GM23248 (cell line): ENCODE data around the gene LRP1. TPM values are rescaled to one million over a fixed set of nuclear protein-coding genes. Genes with fewer than 3 reads are reported as not detected.

Experiments
- DNase-seq: peaks from one replicate; pipeline ENCODE4 v3.0.0-alpha.2; 2015
- H2AFZ ChIP-seq: fragments of 200-600 bp; sonication (generic); 2 replicates; pipeline ENCODE4 v1.6.1; 2016; ENCODE audit warnings: antibody characterized with exemption
- H3F3A ChIP-seq: fragments of 200-600 bp; sonication (generic); 2 replicates; pipeline ENCODE4 v1.6.1; 2016; ENCODE audit warnings: mild to moderate bottlenecking, antibody characterized with exemption, mixed run types; ENCODE audit not compliant: insufficient read depth
- H3K27ac ChIP-seq: fragments of 200-600 bp; sonication (generic); 2 replicates; pipeline ENCODE4 v1.5.1; 2016; ENCODE audit warnings: mild to moderate bottlenecking
- H3K27me3 ChIP-seq: fragments of 200-600 bp; sonication (generic); replicated peaks from 2 replicates; pipeline ENCODE4 v1.6.1; 2016; ENCODE audit warnings: mild to moderate bottlenecking; ENCODE audit not compliant: insufficient read depth
- H3K36me3 ChIP-seq: fragments of 200-600 bp; sonication (generic); 2 replicates; pipeline ENCODE4 v1.6.1; 2016; ENCODE audit warnings: low read depth, mild to moderate bottlenecking
- H3K4me1 ChIP-seq: fragments of 200-600 bp; sonication (generic); 2 replicates; pipeline ENCODE4 v1.6.1; 2016; ENCODE audit warnings: mild to moderate bottlenecking; ENCODE audit not compliant: insufficient read depth
- H3K4me2 ChIP-seq: fragments of 200-600 bp; sonication (generic); one replicate; pipeline ENCODE4 v1.6.1; 2016; ENCODE audit warnings: mild to moderate bottlenecking; ENCODE audit not compliant: unreplicated experiment
- H3K4me3 ChIP-seq: fragments of 200-600 bp; sonication (generic); 2 replicates; pipeline ENCODE4 v1.5.1; 2016; ENCODE audit warnings: mild to moderate bottlenecking
- H3K79me2 ChIP-seq: fragments of 200-600 bp; sonication (generic); 2 replicates; pipeline ENCODE4 v1.6.1; 2016; ENCODE audit warnings: mild to moderate bottlenecking; ENCODE audit not compliant: insufficient read depth
- H3K9ac ChIP-seq: fragments of 200-600 bp; sonication (generic); 2 replicates; pipeline ENCODE4 v1.6.1; 2016; ENCODE audit warnings: mild to moderate bottlenecking
- H3K9me2 ChIP-seq: fragments of 200-600 bp; sonication (generic); 2 replicates; pipeline ENCODE4 v1.6.1; 2016; ENCODE audit warnings: mixed run types, mild to moderate bottlenecking, moderate library complexity; ENCODE audit not compliant: insufficient read depth
- H3K9me3 ChIP-seq: fragments of 200-600 bp; sonication (generic); one replicate; pipeline ENCODE4 v1.6.1; 2017; ENCODE audit warnings: low read depth
- H4K20me1 ChIP-seq: fragments of 200-600 bp; sonication (generic); 2 replicates; pipeline ENCODE4 v1.6.0; 2016; ENCODE audit not compliant: insufficient read depth
- EZH2 ChIP-seq: fragments of 200-600 bp; sonication (generic); IDR thresholded peaks from 2 replicates; pipeline ENCODE4 v1.6.1; 2018; ENCODE audit warnings: antibody characterized with exemption, mild to moderate bottlenecking; ENCODE audit not compliant: insufficient read depth, poor library complexity, severe bottlenecking
- EZH2phosphoT487 ChIP-seq: fragments of 200-600 bp; sonication (generic); IDR thresholded peaks from 2 replicates; pipeline ENCODE4 v1.6.1; 2018; ENCODE audit warnings: antibody characterized with exemption, moderate library complexity, mild to moderate bottlenecking, low read depth; ENCODE audit not compliant: insufficient read depth
- WGBS, 2 experiments: methylation state at CpG; one replicate each; pipeline ENCODE4 v1.1.6; 2015 to 2017; ENCODE audit warnings: low lambda C conversion rate in 2 of 2, low coverage in 1 of 2; ENCODE audit errors: missing lambda C conversion rate in 2 of 2; 5-methylcytosine and 5-hydroxymethylcytosine counted together
- in situ Hi-C: fragments of 300-500 bp; cut with MboI; formaldehyde crosslinking; loops from 2 replicates; pipeline ENCODE4 v1.15.0; 2020
- polyA plus RNA-seq: library from polyadenylated mRNA; unstranded; fragments of >200 nt; fragmentation: Nextera tagmentation; extraction: Ambion mirVana; gene quantifications from 2 replicates; pipeline ENCODE4 v1.2.1, GENCODE V29; 2016
- total RNA-seq: library from RNA; depleted of rRNA; stranded (reverse); fragments of >200 nt; shearing (Covaris generic); gene quantifications from 2 replicates; pipeline ENCODE4 v1.2.3, GENCODE V29; 2014

Gene LRP1
- total and polyA plus RNA-seq, 2 experiments from 2014 or later: 166 to 257 TPM

- H4K20me1 ChIP-seq: no peaks in the 10 kb centered on the region
- H3K79me2 ChIP-seq: peaks cover 98% of the 10 kb centered on the region
- no peaks in the 10 kb centered on the region for H3K9me3 ChIP-seq
- peaks cover 67% of the 10 kb centered on the region for H3K4me1 ChIP-seq
- H3K9ac ChIP-seq: 0 out of 2 replicates have a peak overlapping the region, but pooled peaks have one; percentile 19
- H3K4me2 ChIP-seq: no peak overlapping the region
- H3K36me3 ChIP-seq: peaks cover 69% of the 10 kb centered on the region
- H3K27me3 ChIP-seq: no peaks in the 10 kb centered on the region
- WGBS, 2 experiments: 63 to 69% methylated on average over 8 of the region's 8 CpGs
- DNase-seq: no peak
- in situ Hi-C loops: no loop called here
- no peaks in the 10 kb centered on the region for H3K9me2 ChIP-seq
- TF ChIP-seq EZH2 (no peak), EZH2phosphoT487 (no peak)
- no peak overlapping the region for H3K4me3 ChIP-seq
- no peak overlapping the region for H2AFZ ChIP-seq
- peaks cover 81% of the 10 kb centered on the region for H3F3A ChIP-seq
- H3K27ac ChIP-seq: peak overlapping the region; percentile 89
These were observed 13.0 kb downstream of the LRP1 start for GRCh38 chr12:57141249-57141648.

DNA sequence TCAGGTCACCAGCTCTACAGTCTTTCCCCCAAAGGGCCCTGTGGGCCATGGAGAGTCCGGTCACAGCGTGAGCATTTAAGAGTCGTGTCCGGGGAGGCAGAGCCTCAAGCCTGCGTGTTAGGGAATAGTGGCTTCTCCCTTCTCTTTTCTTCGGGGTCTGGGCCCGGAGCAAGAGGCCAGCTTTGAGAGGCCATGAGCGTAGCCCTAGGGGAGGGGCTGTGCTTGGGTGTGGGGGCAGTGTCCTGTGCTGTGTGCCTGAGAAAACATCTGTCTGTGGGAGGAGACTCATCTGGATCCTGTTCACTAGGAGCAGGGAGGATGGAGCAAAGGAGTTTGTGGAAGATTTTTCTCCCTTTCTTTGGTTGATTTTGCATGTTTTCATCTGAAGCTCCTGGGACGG is 13.8 kb downstream of the LRP1 start:
- Histone ChIP-seq H3F3A (peaks cover 81% of the 10 kb centered on the region), H3K4me2 (no peak overlapping the region), H3K9me2 (no peaks in the 10 kb centered on the region), H3K27me3 (no peaks in the 10 kb centered on the region), H3K9me3 (no peaks in the 10 kb centered on the region), H3K9ac (0 out of 2 replicates have a peak overlapping the region, but pooled peaks have one; percentile 19), H4K20me1 (no peaks in the 10 kb centered on the region), H3K27ac (peak overlapping the region; percentile 89), H3K4me3 (no peak overlapping the region), H3K79me2 (peaks cover 100% of the 10 kb centered on the region), H3K4me1 (peaks cover 73% of the 10 kb centered on the region), H2AFZ (no peak overlapping the region), H3K36me3 (peaks cover 76% of the 10 kb centered on the region)
- WGBS, 2 experiments: 33 to 36% methylated on average over 9 of the region's 9 CpGs
- no peak for DNase-seq
- TF ChIP-seq EZH2 (no peak), EZH2phosphoT487 (no peak)
- in situ Hi-C loops: no loop called here

DNA sequence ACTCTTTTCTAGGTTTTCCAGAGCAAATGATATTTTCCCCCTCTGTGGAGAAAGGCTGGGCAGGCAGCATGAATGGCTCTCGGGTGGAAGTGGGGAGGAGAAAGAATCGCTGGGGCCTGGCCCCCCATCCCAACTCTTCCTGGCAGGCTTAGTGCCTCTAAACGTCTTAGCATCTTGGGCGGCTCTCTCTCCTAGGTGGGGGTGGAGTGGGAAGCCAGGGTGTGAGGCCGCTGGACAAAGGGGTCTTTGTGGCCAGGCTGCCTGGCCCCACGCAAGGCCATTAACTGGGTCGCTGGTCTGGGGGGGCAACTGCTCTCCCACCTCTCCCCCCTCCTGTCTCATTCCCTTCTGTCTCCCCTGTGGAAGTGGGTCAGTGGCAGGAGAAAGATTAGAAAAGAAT is 14.4 kb downstream of the LRP1 start:
- H3K36me3 ChIP-seq: peaks cover 77% of the 10 kb centered on the region
- no peaks in the 10 kb centered on the region for H4K20me1 ChIP-seq
- no peaks in the 10 kb centered on the region for H3K9me2 ChIP-seq
- H3K27me3 ChIP-seq: no peaks in the 10 kb centered on the region
- peak overlapping the region; percentile 89 for H3K27ac ChIP-seq
- WGBS, 2 experiments: 67 to 76% methylated on average over 7 of the region's 7 CpGs
- peaks cover 81% of the 10 kb centered on the region for H3F3A ChIP-seq
- in situ Hi-C loops: no loop called here
- 0 out of 2 replicates have a peak overlapping the region, but pooled peaks have one; percentile 19 for H3K9ac ChIP-seq
- no peak overlapping the region for H2AFZ ChIP-seq
- no peak overlapping the region for H3K4me3 ChIP-seq
- no peak overlapping the region for H3K4me2 ChIP-seq
- DNase-seq: no peak
- no peaks in the 10 kb centered on the region for H3K9me3 ChIP-seq
- peaks cover 100% of the 10 kb centered on the region for H3K79me2 ChIP-seq
- TF ChIP-seq EZH2 (no peak), EZH2phosphoT487 (no peak)
- peaks cover 74% of the 10 kb centered on the region for H3K4me1 ChIP-seq

DNA sequence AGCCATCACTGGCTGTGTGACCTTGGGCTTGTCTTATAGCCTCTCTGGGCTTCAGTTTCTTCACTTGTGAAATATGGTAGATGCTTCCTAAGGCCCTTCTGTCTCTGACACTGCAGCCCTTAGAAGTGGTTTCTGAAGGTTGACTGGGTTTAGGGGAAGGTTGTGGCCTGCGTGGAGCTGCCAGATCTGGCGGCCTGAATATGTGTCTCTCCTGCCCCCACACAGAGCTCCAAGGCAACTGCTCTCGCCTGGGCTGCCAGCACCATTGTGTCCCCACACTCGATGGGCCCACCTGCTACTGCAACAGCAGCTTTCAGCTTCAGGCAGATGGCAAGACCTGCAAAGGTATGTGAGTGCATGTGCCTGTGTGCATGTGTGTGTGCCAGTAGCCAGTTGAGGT is 15.2 kb downstream of the LRP1 start:
- WGBS, 2 experiments: 94 to 97% methylated on average over 4 of the region's 4 CpGs
- Histone ChIP-seq H4K20me1 (no peaks in the 10 kb centered on the region), H3K27ac (no peak overlapping the region), H3K36me3 (peaks cover 84% of the 10 kb centered on the region), H3K9ac (0 out of 2 replicates have a peak overlapping the region, but pooled peaks have one; percentile 19), H3K4me2 (no peak overlapping the region), H3K4me3 (no peak overlapping the region), H3K27me3 (no peaks in the 10 kb centered on the region), H3K9me2 (no peaks in the 10 kb centered on the region), H3K79me2 (peaks cover 100% of the 10 kb centered on the region), H3F3A (peaks cover 81% of the 10 kb centered on the region), H3K4me1 (peaks cover 74% of the 10 kb centered on the region), H3K9me3 (no peaks in the 10 kb centered on the region), H2AFZ (no peak overlapping the region)
- no peak for TF ChIP-seq EZH2phosphoT487
- TF ChIP-seq EZH2: no peak
- no peak for DNase-seq
- in situ Hi-C loops: no loop called here
